ENCODE measurements around the gene IRF1.
"Not testable (repeated sequence)": the region's sequence is repeated elsewhere in the genome, so short reads cannot be mapped to it uniquely, and the experiment has no call there.

The IRF1 gene

GRCh38 chr5:132485641-132486317 is 4.8 kb downstream of the IRF1 start:
- no peak for DNase-seq

GRCh38 chr5:132484876-132485640 is 5.5 kb downstream of the IRF1 start:
- not testable (repeated sequence) for DNase-seq

GRCh38 chr5:132484391-132484725 is 6.2 kb downstream of the IRF1 start:
- DNase-seq, result no peak

GRCh38 chr5:132483661-132484390 is 6.7 kb downstream of the IRF1 start:
- no peak for DNase-seq

- no peak for DNase-seq
Measured at GRCh38 chr5:132483101-132483500, 7.5 kb downstream of the IRF1 start.

GRCh38 chr5:132481596-132482211 is 8.9 kb downstream of the IRF1 start:
- DNase-seq, result no peak

DNA sequence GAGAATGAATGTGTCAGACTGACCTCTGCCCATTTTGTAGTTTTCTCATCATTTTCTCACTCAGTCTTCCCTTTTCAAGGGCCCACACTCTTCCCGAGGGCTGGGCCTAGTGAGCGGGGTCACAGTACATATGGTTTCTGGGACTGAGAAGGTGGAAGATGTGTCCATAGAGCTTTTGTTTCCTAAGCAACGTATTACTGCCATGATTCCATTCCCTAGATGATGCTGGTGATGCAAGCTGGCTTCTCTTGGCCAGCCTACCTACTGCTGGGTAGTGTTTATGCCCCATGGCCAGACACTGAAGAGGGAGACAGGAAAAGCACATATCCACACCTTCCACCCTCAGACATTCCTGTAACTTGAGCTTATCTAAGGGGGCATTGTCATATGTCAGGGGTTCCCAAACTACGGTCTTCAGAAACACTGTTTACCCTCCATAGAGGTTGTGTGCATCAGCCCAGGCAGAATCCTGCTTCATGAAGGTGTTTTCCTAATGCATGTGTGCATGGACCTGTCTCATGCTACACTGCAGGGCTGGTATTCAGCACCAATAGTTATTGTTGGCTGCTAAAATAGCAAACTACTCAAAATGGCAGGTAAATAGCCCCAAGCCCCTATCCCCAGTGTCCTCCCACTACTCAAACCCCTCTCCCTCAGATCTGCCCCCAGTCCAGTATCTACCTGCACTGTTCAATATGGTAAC is 9.5 kb downstream of the IRF1 start:
- DNase-seq, result no peak

DNA sequence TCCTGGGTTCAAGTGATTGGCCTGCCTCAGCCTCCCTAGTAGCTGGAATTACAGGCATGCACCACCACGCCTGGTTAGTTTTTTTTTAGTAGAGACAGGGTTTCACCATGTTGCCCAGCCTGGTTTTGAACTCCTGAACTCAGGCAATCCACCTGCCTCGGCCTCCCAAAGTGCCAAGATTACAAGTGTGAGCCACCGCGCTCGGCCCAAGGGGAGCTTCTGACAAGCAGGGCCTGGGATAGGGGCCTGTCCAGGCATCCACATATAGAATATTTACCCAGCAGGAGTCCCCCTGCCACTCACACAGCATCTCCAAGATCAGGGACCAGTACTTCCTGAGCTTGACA is 10.1 kb downstream of the IRF1 start:
- no peak for DNase-seq

DNA sequence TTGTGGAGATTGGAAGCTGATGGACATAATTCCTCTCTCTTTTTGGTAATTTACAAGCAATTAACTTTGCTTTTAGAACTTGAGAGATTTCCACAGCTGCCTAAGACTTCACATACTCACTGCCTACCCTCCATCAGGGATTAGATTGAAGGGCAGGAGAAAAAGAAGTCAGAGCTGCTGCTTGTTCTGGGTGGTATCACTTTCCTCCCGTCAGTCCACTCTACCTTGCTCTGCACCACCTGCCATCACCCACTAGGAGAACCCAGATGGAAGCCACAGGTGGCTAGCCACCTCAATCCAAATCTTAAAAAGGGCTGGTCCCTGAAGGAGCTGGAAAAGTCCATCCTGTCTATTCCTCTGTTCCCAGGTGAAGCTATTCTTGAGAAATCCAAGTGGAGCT is 10.5 kb downstream of the IRF1 start:
- DNase-seq, result no peak

DNA sequence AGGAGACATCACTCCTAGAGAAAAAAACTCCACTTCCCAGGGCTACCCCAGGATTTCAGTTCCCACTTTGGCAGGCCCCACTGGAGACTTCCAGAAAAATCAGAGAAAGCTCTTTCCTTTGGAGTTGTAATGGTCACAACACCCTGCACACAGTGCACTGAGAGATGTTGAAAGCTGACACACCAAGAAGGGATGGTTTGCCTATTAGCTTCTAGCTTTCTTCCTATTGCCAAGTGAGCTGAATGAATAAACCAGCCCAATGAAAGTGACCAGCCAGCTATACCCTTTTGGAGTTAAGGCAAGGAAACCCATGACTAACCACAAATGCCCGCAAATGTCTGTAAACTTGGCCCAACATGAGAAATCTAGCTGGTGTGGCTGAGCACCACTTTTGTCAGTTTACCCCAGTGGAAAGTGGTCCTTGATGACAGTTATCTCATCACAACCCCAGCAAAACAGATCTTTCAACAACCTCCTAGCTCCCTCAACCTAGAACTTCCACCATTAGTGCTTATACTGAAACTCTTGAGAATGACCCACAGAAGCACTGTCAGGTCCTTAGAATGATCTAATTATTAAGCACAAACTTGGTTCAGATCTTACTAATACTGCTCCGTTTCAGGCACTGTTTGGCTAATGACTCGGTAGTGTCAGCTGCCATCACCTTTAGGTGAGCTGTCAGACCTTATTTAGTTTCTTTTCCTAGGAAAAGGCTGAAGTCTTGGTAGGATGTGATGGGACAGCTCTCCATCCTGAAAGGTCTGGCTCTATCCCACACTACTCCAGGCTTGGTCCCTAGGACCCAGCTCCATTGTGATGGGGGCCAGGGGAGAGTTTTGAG is 11.2 kb downstream of the IRF1 start:
- no peak for DNase-seq

- no peak for DNase-seq
Measured at GRCh38 chr5:132478366-132478871, 12.2 kb downstream of the IRF1 start.

- no peak for DNase-seq
Measured at GRCh38 chr5:132477784-132478365, 12.7 kb downstream of the IRF1 start.

GRCh38 chr5:132476876-132477781 is 13.4 kb downstream of the IRF1 start:
- DNase-seq, result no peak

DNA sequence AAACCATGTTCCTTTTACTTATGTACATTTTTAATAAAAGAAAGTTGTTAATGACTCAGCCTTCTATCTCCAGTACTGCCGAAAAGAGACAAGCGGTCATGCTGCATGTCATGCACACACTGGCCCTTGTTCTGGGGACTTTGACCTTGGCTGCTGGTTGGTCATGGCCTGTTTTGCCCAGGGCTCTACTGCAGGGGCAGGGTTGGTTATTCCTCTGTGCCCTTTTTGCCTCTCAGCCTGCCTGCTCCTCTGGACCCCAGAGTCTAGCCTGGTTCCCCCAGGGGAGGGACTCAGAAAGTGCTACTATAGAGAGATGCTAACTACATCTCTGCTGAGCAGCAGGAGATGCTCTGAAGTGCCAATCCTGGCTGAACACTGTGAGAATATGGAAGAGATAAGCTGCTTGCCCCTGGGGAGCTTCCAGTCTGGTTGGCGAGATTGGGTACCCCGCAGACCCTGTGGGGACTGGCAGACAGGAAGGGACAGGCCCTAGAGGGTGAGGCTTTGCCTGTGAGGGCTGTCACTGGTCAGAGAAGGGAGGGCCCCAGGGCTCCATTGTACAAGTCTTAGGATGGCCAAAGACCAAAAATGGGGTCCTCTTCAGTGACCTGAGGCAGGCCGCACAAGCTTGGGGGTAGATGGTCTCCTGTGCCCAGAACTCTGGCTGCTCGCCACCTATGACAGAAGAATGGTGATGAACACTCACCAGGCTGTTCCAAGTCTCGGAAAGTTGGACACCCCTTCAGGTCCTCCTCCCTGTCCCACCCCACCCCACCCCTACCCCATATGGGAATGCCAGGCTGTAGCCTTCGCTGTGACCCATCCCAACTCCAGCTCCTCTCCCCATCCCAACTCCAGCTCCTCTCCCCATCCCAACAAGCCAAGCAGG is 14.3 kb downstream of the IRF1 start:
- no peak for DNase-seq

DNA sequence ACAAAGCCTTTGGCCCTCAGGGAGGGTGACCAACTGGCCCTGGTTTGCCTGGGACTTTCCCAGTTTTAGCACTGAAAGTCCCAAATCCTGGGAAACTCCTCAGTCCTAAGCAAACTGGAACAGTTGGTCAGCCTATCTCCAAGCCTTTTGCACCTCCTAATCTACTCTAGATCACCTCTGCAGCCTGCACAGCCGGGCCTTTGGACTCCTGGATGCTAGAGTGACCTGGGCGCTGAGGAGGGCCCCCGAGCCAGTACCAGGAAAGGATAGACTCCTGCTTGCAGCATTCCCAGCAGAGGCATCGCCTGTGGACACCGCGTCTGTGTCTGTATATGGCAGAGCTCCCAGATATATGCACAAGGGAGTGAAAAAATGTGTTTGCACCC is 15.1 kb downstream of the IRF1 start:
- no peak for DNase-seq

DNA sequence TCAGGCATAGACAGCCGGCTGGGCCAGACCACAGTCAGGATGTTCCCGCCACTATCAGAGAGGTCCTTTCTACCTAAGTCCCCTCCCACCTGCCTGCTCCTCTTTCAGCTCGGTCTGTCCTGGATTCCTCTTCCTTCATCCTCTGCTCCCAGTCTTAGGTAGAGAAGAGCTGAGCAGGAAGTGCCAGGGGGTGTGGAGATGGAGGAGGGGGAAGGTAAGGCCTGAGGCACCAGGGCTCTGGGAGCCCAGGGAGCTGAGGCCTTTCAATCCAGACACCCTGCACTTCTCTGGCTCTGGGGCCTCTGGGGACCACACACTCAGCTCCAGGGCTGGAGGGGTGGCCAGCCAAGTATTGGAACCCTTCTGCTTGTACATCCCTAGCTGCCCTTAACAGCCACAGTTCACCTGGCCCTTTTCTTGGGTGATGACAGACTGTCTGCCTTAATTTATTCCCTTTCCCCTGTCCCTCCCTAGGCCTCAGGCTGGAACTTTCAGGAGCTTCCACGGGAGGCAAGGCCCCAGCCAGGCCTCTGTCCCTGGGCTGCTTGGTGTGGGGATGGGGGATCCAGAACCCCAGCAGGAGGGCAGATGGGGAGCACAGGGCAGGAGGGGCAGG is 15.6 kb downstream of the IRF1 start:
- no peak for DNase-seq

GRCh38 chr5:132474131-132474723 is 16.3 kb downstream of the IRF1 start:
- no peak for DNase-seq

- DNase-seq, result no peak
Measured at GRCh38 chr5:132473668-132474067, 16.9 kb downstream of the IRF1 start.

All from NCI-H1092 treated with DMSO at 0.1 percent for 48 hours (cell line).